NT2/D1 (cell line): ENCODE data around the gene SMIM5.

ENCODE experiments used
- SUZ12 ChIP-seq: IDR thresholded peaks from 2 replicates; pipeline ENCODE4 v1.6.1; 2011; ENCODE audit not compliant: insufficient read length, insufficient read depth; ENCODE audit errors: extremely low read depth
- YY1 ChIP-seq: IDR thresholded peaks from 2 replicates; pipeline ENCODE4 v1.6.1; 2011; ENCODE audit not compliant: insufficient read length, insufficient read depth
- ZNF274 ChIP-seq: IDR thresholded peaks from 2 replicates; pipeline ENCODE4 v1.6.1; 2011; ENCODE audit warnings: mild to moderate bottlenecking, low read depth, low read length

- TF ChIP-seq ZNF274, result no peak
- no peak for TF ChIP-seq YY1
- TF ChIP-seq SUZ12, result no peak
These were observed 44.0 kb upstream of the SMIM5 start for GRCh38 chr17:75589012-75589918.
